A549 treated with CORT108297 at 1 μM for 4 hours (cell line): Measurements from ENCODE around the gene TESK1. TPM values are rescaled to one million over a fixed set of nuclear protein-coding genes. Genes with fewer than 3 reads are reported as not detected.

Experiments used
- total RNA-seq: library from RNA; stranded (reverse); fragments of 200-300 nt; extraction: Qiagen RNA extraction; gene quantifications from 5 replicates; pipeline ENCODE4 v1.2.3, GENCODE V29; 2022

TESK1 gene, protein sequence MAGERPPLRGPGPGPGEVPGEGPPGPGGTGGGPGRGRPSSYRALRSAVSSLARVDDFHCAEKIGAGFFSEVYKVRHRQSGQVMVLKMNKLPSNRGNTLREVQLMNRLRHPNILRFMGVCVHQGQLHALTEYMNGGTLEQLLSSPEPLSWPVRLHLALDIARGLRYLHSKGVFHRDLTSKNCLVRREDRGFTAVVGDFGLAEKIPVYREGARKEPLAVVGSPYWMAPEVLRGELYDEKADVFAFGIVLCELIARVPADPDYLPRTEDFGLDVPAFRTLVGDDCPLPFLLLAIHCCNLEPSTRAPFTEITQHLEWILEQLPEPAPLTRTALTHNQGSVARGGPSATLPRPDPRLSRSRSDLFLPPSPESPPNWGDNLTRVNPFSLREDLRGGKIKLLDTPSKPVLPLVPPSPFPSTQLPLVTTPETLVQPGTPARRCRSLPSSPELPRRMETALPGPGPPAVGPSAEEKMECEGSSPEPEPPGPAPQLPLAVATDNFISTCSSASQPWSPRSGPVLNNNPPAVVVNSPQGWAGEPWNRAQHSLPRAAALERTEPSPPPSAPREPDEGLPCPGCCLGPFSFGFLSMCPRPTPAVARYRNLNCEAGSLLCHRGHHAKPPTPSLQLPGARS
- total RNA-seq: 23.2 to 30.9 TPM (median 29.9 TPM) in 5 replicates

DNA sequence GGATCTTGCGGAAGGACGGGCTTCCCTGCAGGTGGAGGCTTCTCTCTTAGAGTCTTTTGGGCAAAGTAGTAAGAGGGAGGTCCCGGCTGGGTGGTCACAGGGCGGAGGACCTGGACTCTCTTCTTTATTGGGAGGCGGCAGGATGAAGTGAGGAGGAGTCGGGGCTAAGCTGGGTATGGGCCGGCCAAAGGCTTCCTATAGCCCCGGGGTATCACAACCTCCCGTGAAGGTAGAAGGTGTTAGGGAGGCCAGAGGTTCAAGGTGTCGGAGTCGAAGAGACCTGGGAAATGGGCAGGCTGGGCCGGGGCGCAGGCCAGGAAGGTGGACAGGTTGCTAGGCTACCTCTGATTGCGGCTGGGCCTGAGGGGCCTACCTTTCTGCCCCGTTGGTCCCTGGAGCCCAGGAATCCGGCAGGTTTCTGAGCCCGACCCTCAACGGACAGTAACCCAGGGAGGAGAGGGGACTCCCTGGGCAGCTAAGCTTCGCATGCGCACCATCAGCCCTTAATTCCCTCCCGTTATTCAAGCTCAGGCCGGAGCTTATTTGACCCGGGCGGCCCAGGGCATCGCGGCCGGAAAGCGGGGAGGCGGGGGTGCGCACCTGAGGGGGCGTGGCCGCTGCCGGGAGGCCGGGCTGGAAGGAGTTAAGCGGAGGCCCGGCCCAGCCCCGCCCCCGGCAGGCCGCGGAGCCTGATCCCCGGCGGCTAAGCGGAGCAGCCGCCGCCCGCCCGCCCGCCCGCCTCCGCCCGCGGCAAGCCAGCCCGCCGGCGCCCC lies at the start of gene TESK1:
Gene TESK1 (plus strand): TSS at position 685 of the 773 bp plus-strand sequence. CDS start 358 bp downstream, outside the sequence.

GRCh38 chr9:35618325-35618727 lies 13.3 kb downstream of the TESK1 start, which contains the start of gene CD72:
Gene CD72, minus strand, starts transcription at chr9:35618413. Its CDS starts 110 bp downstream, at chr9:35618303.

DNA sequence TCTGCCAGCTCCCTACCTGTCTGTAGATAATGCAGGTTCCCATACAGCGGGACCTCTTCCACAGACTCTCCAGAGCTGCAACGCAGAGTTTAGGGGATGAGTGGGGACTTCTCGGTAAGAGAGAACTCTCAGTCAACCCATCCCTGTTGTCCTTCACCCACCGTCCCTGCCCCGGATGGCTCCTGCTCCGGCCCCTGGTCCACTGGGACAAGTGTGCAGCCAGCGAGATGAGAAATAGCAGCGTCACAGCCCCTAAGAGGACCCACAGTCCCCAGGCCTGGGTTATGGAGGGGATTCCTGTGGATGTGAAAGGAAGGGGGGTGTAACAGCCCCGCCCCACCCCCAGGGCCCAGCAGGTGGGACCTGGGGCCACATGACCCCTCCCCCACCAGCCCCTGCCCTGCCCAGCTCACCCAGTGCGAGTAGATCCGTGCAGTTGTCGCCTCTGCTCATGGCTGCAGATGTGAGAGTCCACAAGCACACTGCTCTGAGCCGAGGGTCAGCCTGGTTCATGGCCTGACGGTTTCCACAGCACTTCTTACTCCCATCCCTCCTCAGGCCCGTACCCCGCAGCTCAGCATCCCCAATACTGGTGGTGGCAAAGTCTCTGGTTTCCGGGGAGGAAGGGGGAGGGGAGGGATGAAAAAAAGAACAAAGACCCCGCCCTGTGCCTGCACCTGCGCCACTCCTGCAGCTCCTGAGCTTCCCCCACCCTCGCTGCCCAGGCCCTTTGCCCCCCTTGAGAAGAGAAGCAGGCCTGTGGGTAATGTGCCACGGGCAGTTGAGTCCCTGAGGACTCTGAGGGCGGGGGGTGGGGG lies 45.5 kb downstream of the TESK1 start, which contains the start of gene SIT1:
Gene SIT1 (minus strand): TSS at position 591 of the 818 bp plus-strand sequence. CDS start 78 bp downstream, at position 513.

GRCh38 chr9:35657546-35658136 lies 52.6 kb downstream of the TESK1 start, which contains the start of gene RMRP:
Gene RMRP, minus strand, starts transcription at chr9:35658019.

GRCh38 chr9:35658137-35658967 lies 53.3 kb downstream of the TESK1 start, which contains the start of gene CCDC107:
Gene CCDC107, plus strand, starts transcription at chr9:35658292. Its CDS starts 88 bp downstream, at chr9:35658380.

Other genes with a start within 250 kb of the TESK1 start
- 22.4 to 33.2 TPM (median 29.5 TPM) in 5 replicates for gene RUSC2, start 115.2 kb upstream of the TESK1 start, total RNA-seq
- 0.06 to 0.18 TPM (median 0.12 TPM) in 4 of 5 replicates, not detected in the other for gene CD72, start 13.2 kb downstream of the TESK1 start, total RNA-seq
- not detected in 5 replicates for gene SIT1, start 45.7 kb downstream of the TESK1 start, total RNA-seq
- gene RMRP, start 52.8 kb downstream of the TESK1 start, total RNA-seq: 4.2 to 11.7 TPM (median 7.0 TPM) in 3 of 5 replicates, not detected in the others
- 21.2 to 27.0 TPM (median 25.3 TPM) in 5 replicates for gene CCDC107, start 53.0 kb downstream of the TESK1 start, total RNA-seq
- gene ARHGEF39, start 59.9 kb downstream of the TESK1 start, total RNA-seq: 13.1 to 20.9 TPM (median 19.3 TPM) in 5 replicates
- 4.2 to 7.9 TPM (median 7.3 TPM) in 5 replicates for gene CA9, start 68.7 kb downstream of the TESK1 start, total RNA-seq
- 623 to 688 TPM (median 654 TPM) in 5 replicates for gene TPM2, start 84.7 kb downstream of the TESK1 start, total RNA-seq
- gene TLN1, start 126.9 kb downstream of the TESK1 start, total RNA-seq: 110 to 135 TPM (median 123 TPM) in 5 replicates
- 58.6 to 69.3 TPM (median 61.3 TPM) in 5 replicates for gene CREB3, start 127.4 kb downstream of the TESK1 start, total RNA-seq
- 27.4 to 38.0 TPM (median 34.1 TPM) in 5 replicates for gene GBA2, start 144.0 kb downstream of the TESK1 start, total RNA-seq
- 12.8 to 17.3 TPM (median 15.8 TPM) in 5 replicates for gene RGP1, start 144.0 kb downstream of the TESK1 start, total RNA-seq
- 0.30 to 0.48 TPM (median 0.36 TPM) in 3 of 5 replicates, not detected in the others for gene MSMP, start 149.0 kb downstream of the TESK1 start, total RNA-seq
- gene NPR2, start 186.3 kb downstream of the TESK1 start, total RNA-seq: 4.6 to 7.4 TPM (median 6.1 TPM) in 5 replicates
- 0.44 to 0.64 TPM (median 0.58 TPM) in 5 replicates for gene SPAG8, start 207.0 kb downstream of the TESK1 start, total RNA-seq
- gene HINT2, start 209.8 kb downstream of the TESK1 start, total RNA-seq: 69.8 to 110 TPM (median 103 TPM) in 5 replicates
- gene FAM221B, start 223.5 kb downstream of the TESK1 start, total RNA-seq: not detected in 5 replicates
- gene TMEM8B, start 224.0 kb downstream of the TESK1 start, total RNA-seq: 2.5 to 3.7 TPM (median 3.4 TPM) in 5 replicates